Measurements from ENCODE around the gene UGT1A10.
"Not testable (repeated sequence)": the region's sequence is repeated elsewhere in the genome, so short reads cannot be mapped to it uniquely, and the experiment has no call there.

The UGT1A10 gene

DNA sequence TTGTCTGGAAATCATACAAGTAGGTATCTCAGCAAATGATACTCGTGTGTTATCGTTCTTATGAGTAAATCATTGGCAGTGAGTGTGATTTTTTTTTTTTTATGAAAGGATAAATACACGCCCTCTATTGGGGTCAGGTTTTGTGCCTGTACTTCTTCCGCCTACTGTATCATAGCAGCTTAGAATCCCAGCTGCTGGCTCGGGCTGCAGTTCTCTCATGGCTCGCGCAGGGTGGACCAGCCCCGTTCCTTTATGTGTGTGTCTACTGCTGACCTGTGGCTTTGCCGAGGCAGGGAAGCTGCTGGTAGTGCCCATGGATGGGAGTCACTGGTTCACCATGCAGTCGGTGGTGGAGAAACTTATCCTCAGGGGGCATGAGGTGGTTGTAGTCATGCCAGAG, at the start of gene UGT1A10:
UGT1A10 (plus strand) TSS at position 143 of the 400 bp plus-strand sequence; CDS start at position 218, 75 bp downstream.
- DNase-seq (ENCODE audit: low read depth) = not testable (repeated sequence)

DNA sequence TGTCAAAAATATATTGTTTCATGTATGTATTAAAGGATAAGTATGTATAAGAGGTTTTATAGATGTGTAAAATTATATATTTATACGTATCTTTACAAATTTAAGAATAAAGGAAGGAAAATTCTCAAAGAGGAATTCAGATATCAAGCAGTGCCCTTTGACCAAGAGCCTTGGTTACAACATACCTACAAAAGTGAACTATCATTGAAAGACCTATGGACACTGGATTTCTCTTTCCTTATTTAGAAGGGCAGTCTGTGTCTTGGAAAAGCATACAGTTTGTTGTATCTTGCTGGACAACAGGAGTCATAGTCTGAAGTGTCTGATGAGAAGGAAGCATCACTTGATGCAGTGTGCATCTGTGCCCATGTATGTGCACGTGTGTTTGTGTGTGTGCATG, 47.8 kb upstream of the UGT1A10 start:
- DNase-seq (ENCODE audit: low read depth) = no peak

GRCh38 chr2:233592706-233593105, 43.5 kb upstream of the UGT1A10 start:
- DNase-seq (ENCODE audit: low read depth) = not testable (repeated sequence)

GRCh38 chr2:233593201-233593600, 43.0 kb upstream of the UGT1A10 start:
- DNase-seq (ENCODE audit: low read depth) = no peak

DNA sequence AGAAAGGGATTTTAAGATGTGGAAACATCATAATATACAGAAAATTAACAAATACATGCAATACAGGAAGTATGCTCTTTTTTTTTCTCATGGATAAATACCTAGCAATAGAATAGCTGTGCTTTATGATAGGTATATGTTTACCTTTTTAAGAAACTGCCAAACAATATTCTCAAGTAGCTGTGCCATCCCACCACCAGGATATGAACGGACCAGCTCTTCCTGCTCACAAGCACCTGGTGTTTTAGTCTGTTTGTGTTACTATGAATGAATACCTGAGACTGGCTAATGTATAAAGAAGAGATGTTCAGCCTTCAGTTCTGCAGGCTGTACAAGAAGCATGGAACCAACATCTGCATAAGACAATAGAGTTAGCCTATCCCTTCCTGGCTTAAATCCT, 38.7 kb upstream of the UGT1A10 start:
- DNase-seq (ENCODE audit: low read depth) = no peak

- no peak for DNase-seq (ENCODE audit: low read depth)
These were observed 37.3 kb upstream of the UGT1A10 start for GRCh38 chr2:233598952-233599351.

DNA sequence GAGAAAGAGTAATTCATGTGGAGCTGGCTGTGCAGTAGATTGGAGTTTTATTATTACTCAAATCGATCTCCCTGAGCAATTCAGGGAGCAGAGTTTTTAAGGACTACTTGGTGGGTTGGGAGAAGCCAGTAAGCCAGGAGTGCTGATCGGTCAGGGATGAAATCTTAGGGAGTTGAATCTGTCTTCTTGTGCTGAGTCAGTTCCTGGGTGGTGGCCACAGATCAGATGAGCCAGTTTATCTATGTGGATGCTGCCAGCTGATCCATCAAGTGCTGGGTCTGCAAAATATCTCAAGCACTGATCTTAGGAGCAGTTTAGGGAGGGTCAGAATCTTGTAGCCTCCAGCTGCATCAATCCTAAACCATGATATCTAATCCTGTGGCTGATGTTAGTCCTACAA, 35.9 kb upstream of the UGT1A10 start:
- DNase-seq (ENCODE audit: low read depth) = peak; percentile 8

DNA sequence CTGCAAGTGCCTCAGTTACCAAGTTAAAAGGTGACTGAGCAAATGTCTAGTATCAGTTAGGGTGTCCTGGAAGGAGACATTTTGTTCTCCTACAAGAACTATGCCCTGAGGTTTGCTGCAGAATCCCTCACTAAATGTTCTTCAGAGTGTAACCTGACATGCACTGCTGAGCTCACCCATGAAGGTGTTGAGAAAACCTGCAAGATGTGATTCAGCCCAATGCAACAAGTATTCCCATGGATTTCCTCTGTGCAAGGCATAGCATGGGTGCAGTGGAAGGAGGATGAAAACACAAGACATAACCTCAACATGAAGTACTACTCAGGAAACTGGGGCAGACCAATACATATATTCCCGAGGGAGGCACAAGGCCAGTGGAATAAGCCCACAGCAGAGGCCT, 34.2 kb upstream of the UGT1A10 start:
- DNase-seq (ENCODE audit: low read depth) = no peak

DNA sequence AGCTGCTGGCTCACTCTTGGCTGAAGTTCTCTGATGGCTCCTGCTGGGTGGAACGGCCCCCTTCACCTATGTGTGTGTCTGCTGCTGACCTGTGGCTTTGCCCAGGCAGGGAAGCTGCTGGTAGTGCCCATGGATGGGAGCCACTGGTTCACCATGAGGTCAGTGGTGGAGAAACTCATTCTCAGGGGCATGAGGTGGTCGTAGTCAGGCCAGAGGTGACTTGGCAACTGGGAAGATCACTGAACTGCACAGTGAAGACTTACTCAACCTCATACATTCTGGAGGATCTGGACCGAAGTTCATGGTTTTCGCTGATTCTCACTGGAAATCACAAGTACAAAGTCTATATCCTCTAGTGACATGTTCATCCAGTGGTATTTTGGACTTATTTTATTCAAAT, 32.7 kb upstream of the UGT1A10 start:
- no peak for DNase-seq (ENCODE audit: low read depth)

- DNase-seq (ENCODE audit: low read depth) = no peak
These were observed 31.4 kb upstream of the UGT1A10 start for GRCh38 chr2:233604826-233605225.

GRCh38 chr2:233605680-233606079, 30.6 kb upstream of the UGT1A10 start:
- DNase-seq (ENCODE audit: low read depth) = no peak

GRCh38 chr2:233611284-233611683, 25.0 kb upstream of the UGT1A10 start:
- DNase-seq (ENCODE audit: low read depth) = no peak

- not testable (repeated sequence) for DNase-seq (ENCODE audit: low read depth)
These were observed 18.8 kb upstream of the UGT1A10 start, which contains the start of gene UGT1A8 for GRCh38 chr2:233617476-233617875. Gene UGT1A8 (plus strand): TSS chr2:233617633. CDS start chr2:233617708, 75 bp downstream.

DNA sequence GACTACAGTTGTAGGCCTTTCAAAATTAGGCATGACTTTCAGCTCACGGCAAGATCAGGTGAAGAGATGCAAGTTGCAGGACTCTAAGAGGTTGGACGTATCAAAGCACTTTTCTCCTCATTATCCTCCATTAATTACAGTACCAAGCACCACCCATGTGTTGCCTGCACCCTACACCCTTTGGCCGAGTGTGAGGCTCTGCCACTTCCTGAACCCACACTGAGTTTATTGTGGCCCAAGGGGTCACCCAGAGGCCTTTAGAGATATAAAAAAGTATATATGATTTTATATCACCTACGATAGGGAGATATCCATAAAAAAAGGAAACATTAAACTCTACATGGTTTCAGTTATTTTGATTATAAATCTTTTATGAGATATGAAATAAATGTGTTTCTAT, 16.0 kb upstream of the UGT1A10 start:
- DNase-seq (ENCODE audit: low read depth) = no peak

DNA sequence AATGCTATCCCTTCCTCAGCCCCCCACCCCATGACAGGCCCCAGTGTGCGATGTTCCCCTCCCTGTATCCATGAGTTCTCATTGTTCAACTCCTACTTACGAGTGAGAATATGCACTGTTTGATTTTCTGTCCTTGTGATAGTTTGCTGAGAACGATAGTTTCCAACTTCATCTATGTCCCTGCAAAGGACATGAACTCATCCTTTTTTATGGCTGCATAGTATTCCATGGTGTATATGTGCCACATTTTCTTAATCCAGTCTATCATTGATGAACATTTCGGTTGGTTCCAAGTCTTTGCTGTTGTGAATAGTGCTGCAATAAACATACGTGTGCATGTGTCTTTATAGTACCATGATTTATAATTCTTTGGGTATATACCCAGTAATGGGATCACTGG, 14.4 kb upstream of the UGT1A10 start:
- DNase-seq (ENCODE audit: low read depth) = not testable (repeated sequence)

DNA sequence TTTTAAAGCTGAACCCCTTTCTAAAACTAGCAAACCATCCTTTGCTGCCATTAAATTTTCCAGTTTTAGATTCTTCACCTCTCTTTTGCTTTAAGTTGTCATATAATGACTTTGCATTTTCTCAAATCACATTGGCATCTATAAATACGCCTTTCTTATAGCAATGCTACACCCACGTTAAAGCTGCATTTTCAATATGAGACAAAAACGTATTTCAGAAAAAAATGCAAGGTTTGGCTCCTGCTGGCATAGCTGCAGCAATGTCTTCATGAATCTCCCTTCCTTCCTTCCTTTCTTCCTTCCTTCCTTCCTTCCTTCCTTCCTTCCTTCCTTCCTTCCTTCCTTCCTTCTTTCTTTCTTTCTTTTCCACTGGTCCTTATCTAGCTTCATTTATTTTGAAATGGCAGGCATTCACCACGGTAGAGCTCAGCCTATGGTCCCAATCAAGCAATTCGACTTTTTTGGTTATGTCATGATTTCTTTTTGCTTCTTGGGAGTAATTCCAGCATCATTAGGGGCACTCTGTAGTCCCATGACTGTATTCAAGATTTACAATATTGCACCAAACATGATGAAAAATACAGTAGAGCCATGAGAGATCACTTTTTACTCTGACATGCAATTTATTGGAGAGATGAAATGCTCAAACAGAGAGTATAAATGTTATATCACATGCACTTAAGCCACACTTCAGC, 8.8 kb upstream of the UGT1A10 start:
- DNase-seq (ENCODE audit: low read depth) = no peak

DNA sequence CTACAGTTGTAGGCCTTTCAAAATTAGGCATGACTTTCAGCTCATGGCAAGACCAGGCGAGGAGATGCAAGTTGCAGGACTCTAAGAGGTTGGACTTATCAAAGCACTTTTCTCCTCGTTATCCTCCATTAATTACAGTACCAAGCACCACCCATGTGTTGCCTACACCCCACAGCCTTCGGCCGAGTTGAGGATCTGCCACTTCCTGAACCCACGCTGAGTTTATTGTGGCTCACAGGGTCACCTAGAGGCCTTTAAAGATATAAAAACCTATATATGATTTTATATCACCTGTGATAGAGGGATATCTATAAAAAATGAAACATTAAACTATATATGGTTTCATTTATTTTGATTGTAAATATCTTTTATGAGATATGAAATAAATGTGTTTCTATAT, 2.6 kb downstream of the UGT1A10 start:
- no peak for DNase-seq (ENCODE audit: low read depth)

- no peak for DNase-seq (ENCODE audit: low read depth)
These were observed 3.6 kb downstream of the UGT1A10 start for GRCh38 chr2:233639860-233640259.

GRCh38 chr2:233643128-233643527, 6.9 kb downstream of the UGT1A10 start:
- DNase-seq (ENCODE audit: low read depth) = peak; percentile 20

- DNase-seq (ENCODE audit: low read depth) = not testable (repeated sequence)
These were observed 9.8 kb downstream of the UGT1A10 start for GRCh38 chr2:233646033-233646432.

GRCh38 chr2:233650981-233651380, 14.7 kb downstream of the UGT1A10 start:
- DNase-seq (ENCODE audit: low read depth) = no peak

DNA sequence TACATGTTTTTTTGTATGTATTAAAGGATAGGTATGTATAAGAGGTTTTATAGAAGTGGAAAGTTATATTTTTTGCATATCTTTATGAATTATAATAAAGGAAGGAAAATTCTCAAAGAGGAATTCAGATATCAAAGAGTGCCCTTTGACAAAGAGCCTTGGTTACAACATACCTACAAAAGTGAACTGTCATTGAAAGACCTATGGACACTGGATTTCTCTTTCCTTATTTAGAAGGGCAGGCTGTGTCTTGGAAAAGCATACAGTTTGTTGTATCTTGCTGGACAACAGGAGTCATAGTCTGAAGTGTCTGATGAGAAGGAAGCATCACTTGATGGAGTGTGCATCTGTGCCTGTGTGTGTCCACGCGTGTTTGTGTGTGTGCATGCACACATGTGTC, 15.2 kb downstream of the UGT1A10 start:
- no peak for DNase-seq (ENCODE audit: low read depth)

GRCh38 chr2:233654501-233654900, 18.3 kb downstream of the UGT1A10 start:
- no peak for DNase-seq (ENCODE audit: low read depth)

DNA sequence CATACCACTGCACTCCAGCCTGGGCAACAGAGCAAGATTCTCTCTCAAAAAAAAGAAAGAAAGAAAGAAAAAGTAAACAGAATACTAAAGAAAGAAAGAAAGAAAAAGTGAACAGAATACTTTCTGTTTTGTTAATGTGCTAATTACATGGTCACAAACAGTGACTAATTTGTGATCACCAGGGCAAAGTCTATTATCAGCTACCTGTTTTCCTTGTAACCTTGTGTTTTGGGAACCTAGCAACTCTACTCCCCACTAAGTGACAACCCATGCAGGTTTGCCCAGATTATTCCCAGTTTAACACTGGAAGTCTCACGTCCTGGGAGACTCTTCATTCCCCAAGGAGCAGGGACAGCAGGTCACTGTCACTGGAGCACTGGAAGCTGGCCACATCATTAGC, 18.8 kb downstream of the UGT1A10 start:
- DNase-seq (ENCODE audit: low read depth) = no peak
